ENCODE data around the gene NOX3.

DNA sequence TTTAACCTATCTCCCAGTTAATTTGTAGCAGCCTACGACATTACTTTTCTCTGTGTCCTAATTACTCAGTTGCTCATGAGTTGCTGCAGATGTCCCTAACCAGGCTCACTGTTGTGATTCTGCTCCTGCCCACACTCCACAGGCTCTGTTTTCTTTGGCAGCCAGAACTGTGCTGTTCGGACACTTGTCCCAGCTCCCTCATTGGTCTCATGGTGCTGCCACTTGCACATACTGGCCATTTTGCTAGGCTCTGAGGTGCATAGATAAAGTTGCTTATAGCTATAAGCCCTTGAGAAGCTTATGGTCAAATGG, 55.0 kb downstream of the NOX3 start:
- TF ChIP-seq, protein P1, sequence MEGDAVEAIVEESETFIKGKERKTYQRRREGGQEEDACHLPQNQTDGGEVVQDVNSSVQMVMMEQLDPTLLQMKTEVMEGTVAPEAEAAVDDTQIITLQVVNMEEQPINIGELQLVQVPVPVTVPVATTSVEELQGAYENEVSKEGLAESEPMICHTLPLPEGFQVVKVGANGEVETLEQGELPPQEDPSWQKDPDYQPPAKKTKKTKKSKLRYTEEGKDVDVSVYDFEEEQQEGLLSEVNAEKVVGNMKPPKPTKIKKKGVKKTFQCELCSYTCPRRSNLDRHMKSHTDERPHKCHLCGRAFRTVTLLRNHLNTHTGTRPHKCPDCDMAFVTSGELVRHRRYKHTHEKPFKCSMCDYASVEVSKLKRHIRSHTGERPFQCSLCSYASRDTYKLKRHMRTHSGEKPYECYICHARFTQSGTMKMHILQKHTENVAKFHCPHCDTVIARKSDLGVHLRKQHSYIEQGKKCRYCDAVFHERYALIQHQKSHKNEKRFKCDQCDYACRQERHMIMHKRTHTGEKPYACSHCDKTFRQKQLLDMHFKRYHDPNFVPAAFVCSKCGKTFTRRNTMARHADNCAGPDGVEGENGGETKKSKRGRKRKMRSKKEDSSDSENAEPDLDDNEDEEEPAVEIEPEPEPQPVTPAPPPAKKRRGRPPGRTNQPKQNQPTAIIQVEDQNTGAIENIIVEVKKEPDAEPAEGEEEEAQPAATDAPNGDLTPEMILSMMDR (IDR thresholded peaks at IDR 0.05; ENCODE audit: poor library complexity): no peak
- TF ChIP-seq EZH2 (IDR thresholded peaks at IDR 0.05; ENCODE audit: borderline replicate concordance) (no peak), EZH2phosphoT487 (IDR thresholded peaks at IDR 0.05; ENCODE audit: low read depth, severe bottlenecking, unreplicated experiment) (no peak)
